ENCODE data around the gene DGKB. TPM values are rescaled to one million over a fixed set of nuclear protein-coding genes. Genes with fewer than 3 reads are reported as not detected.

DGKB gene
- total and polyA plus RNA-seq, 7 donors, result 0.39 to 22.4 (median 11.3) TPM; not detected in 2

DNA sequence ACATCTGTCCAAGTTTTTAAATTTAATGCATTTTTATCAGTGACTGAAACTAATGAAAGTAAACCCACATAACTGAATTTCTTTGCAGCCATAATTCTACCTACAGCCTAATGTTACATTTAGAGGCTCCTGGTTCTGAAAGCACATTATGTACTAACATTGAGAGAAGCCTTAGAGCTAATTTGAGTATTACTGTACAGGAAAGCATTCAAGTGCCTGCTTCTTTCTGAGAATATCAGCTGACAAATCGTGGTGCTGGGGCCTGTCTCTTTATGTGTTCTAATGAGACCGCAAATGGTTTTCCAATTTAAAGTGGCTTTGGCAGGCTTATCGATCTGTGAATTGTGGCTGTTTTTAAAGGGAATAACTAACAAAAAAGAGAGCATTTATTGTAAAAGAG, 32.3 kb upstream of the DGKB start:
- intact Hi-C loops (cut with DNase I), result no loop called here
- 84 to 86% methylated on average over 3 of the region's 3 CpGs for WGBS, 2 donors

DNA sequence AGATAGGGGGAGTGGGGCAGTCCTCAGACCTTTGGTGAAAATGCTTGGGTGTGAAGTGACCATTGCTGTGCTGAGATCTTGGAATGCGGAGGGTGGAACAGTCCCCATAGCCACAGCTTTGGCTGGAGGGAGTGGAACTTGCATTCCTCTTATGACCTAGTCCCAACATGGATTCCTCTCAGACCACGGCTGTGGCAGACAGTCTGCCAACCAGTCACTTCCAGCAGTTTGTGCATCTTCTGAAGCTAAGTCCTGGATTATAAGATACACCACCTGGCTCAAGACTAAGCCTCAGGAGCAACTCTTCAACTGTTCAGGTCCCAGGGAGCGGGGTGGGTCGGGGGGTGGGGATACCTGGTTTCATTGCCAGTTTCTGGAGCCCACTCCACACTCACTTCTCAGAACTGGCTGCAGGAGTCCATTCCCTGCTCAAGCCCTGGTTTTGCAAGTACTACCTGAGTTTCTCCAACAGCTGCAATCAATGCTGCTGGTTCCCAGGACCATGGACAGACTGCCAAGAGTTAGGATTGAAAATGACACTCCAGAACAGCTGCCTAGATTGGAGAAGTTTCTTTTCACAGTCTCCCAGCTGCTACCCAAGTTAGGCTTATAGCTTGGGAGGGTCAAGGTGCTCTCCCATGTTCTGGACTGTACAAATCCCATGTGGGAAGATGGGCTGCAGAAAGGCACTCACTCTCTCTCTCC, 29.1 kb upstream of the DGKB start:
- TF ChIP-seq CTCF (IDR thresholded peaks at IDR 0.05) (no peak), EP300 (IDR thresholded peaks at IDR 0.05) (no peak), POLR2AphosphoS5 (IDR thresholded peaks at IDR 0.05) (no peak), POLR2A (IDR thresholded peaks at IDR 0.05) (no peak)
- H3K9me3 ChIP-seq, result no peaks in the 10 kb centered on the region
- H3K4me1 ChIP-seq, result peaks cover 0 to 6% (median 5%) of the 10 kb centered on the region in 4 donors
- intact Hi-C loops (cut with DNase I), result no loop called here
- H3K27me3 ChIP-seq, result no peaks in the 10 kb centered on the region
- no peak overlapping the region for H3K4me3 ChIP-seq
- no peak for DNase-seq
- H3K36me3 ChIP-seq, result no peaks in the 10 kb centered on the region
- H3K27ac ChIP-seq, result no peak overlapping the region
- WGBS, 2 donors, result 90 to 91% methylated on average over 4 of the region's 4 CpGs

More for the DNA sequence above, 32.3 kb upstream of the DGKB start:
- Histone ChIP-seq H3K4me1 (peaks cover 0 to 12% (median 5%) of the 10 kb centered on the region in 4 donors), H3K27me3 (no peaks in the 10 kb centered on the region), H3K4me3 (no peak overlapping the region), H3K36me3 (no peaks in the 10 kb centered on the region), H3K27ac (no peak overlapping the region), H3K9me3 (no peaks in the 10 kb centered on the region)
- TF ChIP-seq EP300 (IDR thresholded peaks at IDR 0.05) (no peak), CTCF (IDR thresholded peaks at IDR 0.05) (no peak), POLR2A (IDR thresholded peaks at IDR 0.05) (no peak), POLR2AphosphoS5 (IDR thresholded peaks at IDR 0.05) (no peak)
- DNase-seq, result no peak

- no peak overlapping the region for H3K4me3 ChIP-seq
- no peak for DNase-seq
- H3K36me3 ChIP-seq, result no peaks in the 10 kb centered on the region
- WGBS, 2 donors, result 72 to 82% methylated on average over 1 of the region's 1 CpG
- H3K27me3 ChIP-seq, result no peaks in the 10 kb centered on the region
- intact Hi-C loops (cut with DNase I), result no loop called here
- no peaks in the 10 kb centered on the region for H3K4me1 ChIP-seq
- H3K27ac ChIP-seq, result no peak overlapping the region
- H3K9me3 ChIP-seq, result peaks cover 0 to 2% (median 0%) of the 10 kb centered on the region in 4 donors
- TF ChIP-seq EP300 (IDR thresholded peaks at IDR 0.05), result no peak
- no peak for TF ChIP-seq POLR2AphosphoS5 (IDR thresholded peaks at IDR 0.05)
Measured at GRCh38 chr7:14924398-14924797, 21.8 kb upstream of the DGKB start.

GRCh38 chr7:14911077-14911476, 8.5 kb upstream of the DGKB start:
- TF ChIP-seq EP300 (IDR thresholded peaks at IDR 0.05), result no peak
- no peak for TF ChIP-seq POLR2AphosphoS5 (IDR thresholded peaks at IDR 0.05)
- TF ChIP-seq POLR2A (IDR thresholded peaks at IDR 0.05), result no peak
- TF ChIP-seq CTCF (IDR thresholded peaks at IDR 0.05), result no peak
- Histone ChIP-seq H3K36me3 (no peaks in the 10 kb centered on the region), H3K27me3 (no peaks in the 10 kb centered on the region), H3K4me3 (no peak overlapping the region), H3K27ac (no peak overlapping the region), H3K4me1 (no peaks in the 10 kb centered on the region), H3K9me3 (no peaks in the 10 kb centered on the region)
- DNase-seq, result no peak
- intact Hi-C loops (cut with DNase I), result no loop called here

- Histone ChIP-seq H3K27ac (no peak overlapping the region), H3K9me3 (no peaks in the 10 kb centered on the region), H3K36me3 (no peaks in the 10 kb centered on the region), H3K4me1 (peaks cover 0 to 1% (median 0%) of the 10 kb centered on the region in 4 donors), H3K27me3 (no peaks in the 10 kb centered on the region), H3K4me3 (no peak overlapping the region)
- intact Hi-C loops (cut with DNase I), result no loop called here
- TF ChIP-seq EP300 (IDR thresholded peaks at IDR 0.05) (no peak), POLR2A (IDR thresholded peaks at IDR 0.05) (no peak), CTCF (IDR thresholded peaks at IDR 0.05) (no peak), POLR2AphosphoS5 (IDR thresholded peaks at IDR 0.05) (no peak)
- no peak for DNase-seq
Measured at GRCh38 chr7:14908697-14909096, 6.1 kb upstream of the DGKB start.

All from sigmoid colon (tissue), 7 donors.